ENCODE results near the gene NT5C. TPM values are rescaled to one million over a fixed set of nuclear protein-coding genes. Genes with fewer than 3 reads are reported as not detected.

Gene NT5C
- total RNA-seq, 4 donors from 2014 or later: 74.5 to 121 (median 99.6) TPM

DNA sequence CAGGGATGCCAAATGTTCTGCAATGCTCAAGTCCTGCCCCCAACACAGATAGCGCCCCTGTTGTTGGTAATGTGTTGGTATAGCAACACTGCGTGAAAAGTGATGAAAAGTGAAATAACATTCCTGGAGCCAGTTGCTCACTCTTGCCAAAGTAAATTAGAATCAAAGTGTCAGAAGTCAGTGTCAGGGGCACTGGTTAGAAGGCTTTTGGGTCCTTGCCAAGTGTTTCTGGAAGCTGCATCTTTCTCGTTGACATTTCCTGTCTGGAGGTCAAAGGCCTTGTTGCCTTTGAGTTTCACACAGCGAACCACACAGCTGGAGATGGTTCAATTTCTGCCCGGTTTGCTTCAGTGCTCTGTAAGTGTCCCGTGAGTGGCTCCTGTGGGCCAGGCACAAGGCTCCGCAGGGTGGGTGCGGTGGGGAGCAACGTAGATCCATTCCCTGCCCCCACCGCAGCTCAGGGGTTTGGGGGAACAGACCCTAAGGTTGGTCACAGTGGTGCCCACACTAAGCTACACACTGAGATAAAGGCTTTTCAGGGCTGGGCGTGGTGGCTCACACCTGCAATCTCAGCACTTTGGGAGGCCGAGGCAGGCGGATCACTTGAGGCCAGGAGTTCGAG lies 47.4 kb downstream of the NT5C start:
- no peak for TF ChIP-seq EP300 (IDR thresholded peaks at IDR 0.05)
- TF ChIP-seq POLR2A (IDR thresholded peaks at IDR 0.05): no peak
- no peak for TF ChIP-seq POLR2AphosphoS5 (IDR thresholded peaks at IDR 0.05)
- no peak for TF ChIP-seq CTCF (IDR thresholded peaks at IDR 0.05)
- no peak overlapping the region for H3K4me3 ChIP-seq
- no peaks in the 10 kb centered on the region for H3K36me3 ChIP-seq
- H3K27ac ChIP-seq: no peak overlapping the region
- H3K4me1 ChIP-seq: peaks cover 0 to 22% (median 8%) of the 10 kb centered on the region in 3 donors
- no peak for ATAC-seq
- H3K9me3 ChIP-seq: no peaks in the 10 kb centered on the region
- H3K27me3 ChIP-seq: peaks cover 12% of the 10 kb centered on the region
- 17 to 63% methylated on average over 1 to 5 of the region's 14 CpGs for WGBS, 2 donors (ENCODE audit: low coverage in 1 of 2)

- H3K4me3 ChIP-seq: no peak overlapping the region
- H3K27ac ChIP-seq: no peak overlapping the region
- WGBS, 2 donors (ENCODE audit: low coverage in 1 of 2): 75 to 83% methylated on average over 4 to 6 of the region's 6 CpGs
- peaks cover 0 to 20% (median 5%) of the 10 kb centered on the region in 3 donors for H3K4me1 ChIP-seq
- TF ChIP-seq POLR2AphosphoS5 (IDR thresholded peaks at IDR 0.05): no peak
- peaks cover 2% of the 10 kb centered on the region for H3K27me3 ChIP-seq
- H3K36me3 ChIP-seq: no peaks in the 10 kb centered on the region
- ATAC-seq: no peak
- H3K9me3 ChIP-seq: no peaks in the 10 kb centered on the region
Measured at GRCh38 chr17:75082683-75083082, 48.9 kb downstream of the NT5C start.

DNA sequence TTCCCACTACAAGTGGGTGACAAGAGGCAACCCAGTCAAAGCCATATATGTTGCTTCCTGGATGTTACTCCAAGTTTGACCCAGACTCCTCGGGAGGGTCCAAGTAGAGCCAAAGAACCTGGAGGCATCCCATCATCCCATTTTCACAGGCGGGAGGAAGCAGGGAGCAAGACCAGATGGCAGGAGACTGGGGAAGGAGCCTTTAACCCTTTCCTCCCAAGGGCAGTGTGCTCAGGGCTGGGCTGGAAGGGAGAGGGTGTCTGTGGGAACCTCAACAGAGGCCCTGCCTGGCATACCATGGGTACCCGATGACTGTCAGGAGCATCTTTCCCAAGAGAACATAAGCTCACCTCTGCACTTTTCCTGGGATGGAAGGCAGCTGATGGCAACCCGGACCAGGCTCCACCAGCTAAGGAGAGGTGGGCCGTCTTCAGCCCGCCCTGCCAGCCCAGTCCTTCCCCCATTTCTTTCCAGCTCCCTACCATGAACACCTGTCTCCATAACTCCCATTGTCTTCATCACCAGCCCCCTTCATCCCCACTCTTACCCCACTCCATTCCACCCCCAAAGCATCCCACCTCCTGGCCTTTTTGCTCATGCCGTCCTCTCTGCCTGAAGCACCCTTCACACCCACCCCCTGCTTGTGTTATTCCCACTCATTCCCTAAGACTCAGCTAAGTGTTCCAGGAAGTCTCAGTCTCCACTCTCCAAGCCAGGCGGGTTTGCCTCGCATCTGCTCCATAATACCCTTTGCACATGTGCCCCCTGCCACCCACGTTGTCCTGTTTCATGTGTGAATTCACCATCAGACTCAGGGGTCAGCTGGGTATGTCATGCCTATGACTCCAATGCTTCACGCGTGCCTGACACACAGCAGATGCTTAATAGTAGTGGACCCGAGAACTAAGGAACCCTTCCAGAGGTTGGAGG lies 49.7 kb downstream of the NT5C start:
- Histone ChIP-seq H3K4me3 (no peak overlapping the region), H3K27ac (no peak overlapping the region), H3K4me1 (peaks cover 0 to 21% (median 5%) of the 10 kb centered on the region in 3 donors), H3K27me3 (no peaks in the 10 kb centered on the region), H3K36me3 (no peaks in the 10 kb centered on the region), H3K9me3 (no peaks in the 10 kb centered on the region)
- TF ChIP-seq EP300 (IDR thresholded peaks at IDR 0.05): no peak
- TF ChIP-seq CTCF (IDR thresholded peaks at IDR 0.05): no peak
- TF ChIP-seq POLR2A (IDR thresholded peaks at IDR 0.05): no peak
- no peak for TF ChIP-seq POLR2AphosphoS5 (IDR thresholded peaks at IDR 0.05)
- 75 to 85% methylated on average over 5 to 12 of the region's 13 CpGs for WGBS, 2 donors (ENCODE audit: low coverage in 1 of 2)
- ATAC-seq: no peak

Small RNAs within 50 kb of the gene (small RNA-seq; reads per million reads assigned to genes)
- 0 reads per million in 4 donors for gene RF00019

Other genes starting within 250 kb of the NT5C start
- under 1 TPM in 1 of 4 donors, not detected in 3; 0.37 TPM for gene FADS6, start 238.1 kb downstream of the NT5C start, total RNA-seq
- gene USH1G, start 208.5 kb downstream of the NT5C start, total RNA-seq: not detected
- not detected for gene OTOP2, start 207.5 kb downstream of the NT5C start, total RNA-seq
- gene OTOP3, start 195.8 kb downstream of the NT5C start, total RNA-seq: under 1 TPM in 2 of 4 donors, not detected in 2; 0.31 to 0.82 TPM
- gene HID1, start 159.0 kb downstream of the NT5C start, total RNA-seq: 10 to 100 TPM in 2 of 4 donors, 1 to 10 TPM in 2; 4.6 to 21.9 (median 10.8) TPM
- gene CDR2L, start 144.1 kb downstream of the NT5C start, total RNA-seq: 10 to 100 TPM; 11.8 to 35.3 (median 18.1) TPM
- 100 to 1,000 TPM in 1 of 4 donors, 10 to 100 TPM in 3; 36.6 to 112 (median 50.5) TPM for gene MRPL58, start 119.1 kb downstream of the NT5C start, total RNA-seq
- gene ATP5PD, start 84.8 kb downstream of the NT5C start, total RNA-seq: 100 to 1,000 TPM; 213 to 337 (median 307) TPM
- 10 to 100 TPM; 27.1 to 39.7 (median 28.8) TPM for gene KCTD2, start 84.5 kb downstream of the NT5C start, total RNA-seq
- 1 to 10 TPM; 4.0 to 6.9 (median 5.2) TPM for gene SLC16A5, start 43.8 kb downstream of the NT5C start, total RNA-seq
- gene ARMC7, start 21.8 kb downstream of the NT5C start, total RNA-seq: 1 to 10 TPM; 2.4 to 6.1 (median 3.9) TPM
- gene JPT1, start 22.8 kb upstream of the NT5C start, total RNA-seq: 10 to 100 TPM in 3 of 4 donors, 1 to 10 TPM in 1; 9.3 to 48.5 (median 25.0) TPM
- 10 to 100 TPM; 67.7 to 95.2 (median 69.9) TPM for gene SUMO2, start 51.2 kb upstream of the NT5C start, total RNA-seq
- gene NUP85, start 73.9 kb upstream of the NT5C start, total RNA-seq: 10 to 100 TPM; 19.6 to 62.3 (median 22.3) TPM
- gene GGA3, start 129.9 kb upstream of the NT5C start, total RNA-seq: 10 to 100 TPM; 19.5 to 27.8 (median 24.5) TPM
- 10 to 100 TPM; 35.0 to 46.4 (median 38.3) TPM for gene MRPS7, start 130.1 kb upstream of the NT5C start, total RNA-seq
- 10 to 100 TPM; 28.5 to 50.7 (median 44.4) TPM for gene MIF4GD, start 139.5 kb upstream of the NT5C start, total RNA-seq
- gene SLC25A19, start 157.7 kb upstream of the NT5C start, total RNA-seq: 10 to 100 TPM in 3 of 4 donors, 1 to 10 TPM in 1; 7.3 to 14.5 (median 13.4) TPM

All from gastroesophageal sphincter (tissue), 4 donors.